CD4-positive, alpha-beta T cell treated with Interleukin-12 subunit alpha and Interleukin-12 subunit beta, for 1 hour (primary cell): ENCODE results near the gene CHST13.

Source experiments
- DNase-seq: peaks from one replicate; pipeline ENCODE4 v3.0.0-alpha.2; 2020

CHST13 gene

DNA sequence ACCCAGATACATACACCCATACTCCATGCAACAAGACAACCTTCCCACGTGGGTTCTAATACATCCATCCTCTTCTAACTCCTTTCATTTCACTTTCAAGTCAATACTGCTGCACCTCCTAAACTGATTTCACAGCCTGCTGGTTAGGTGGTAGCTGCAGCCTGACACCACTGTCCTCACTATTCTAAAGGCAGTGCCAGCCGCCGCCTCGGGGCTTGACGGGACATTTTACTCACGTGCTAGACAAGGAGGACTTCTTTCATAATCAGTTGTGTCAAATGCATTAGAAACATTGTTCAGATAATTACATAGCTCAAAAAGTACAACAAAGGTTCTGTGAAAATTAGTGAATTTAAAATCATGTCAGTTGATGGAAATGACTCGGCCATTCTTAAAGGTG lies 12.7 kb upstream of the CHST13 start:
- no peak for DNase-seq

GRCh38 chr3:126512026-126512425 lies 11.9 kb upstream of the CHST13 start:
- DNase-seq: no peak

- no peak for DNase-seq
These were observed 10.9 kb upstream of the CHST13 start for GRCh38 chr3:126512916-126513650.

- no peak for DNase-seq
These were observed 9.8 kb upstream of the CHST13 start for GRCh38 chr3:126514161-126514560.

- DNase-seq: no peak
These were observed 8.8 kb upstream of the CHST13 start for GRCh38 chr3:126515066-126515706.

DNA sequence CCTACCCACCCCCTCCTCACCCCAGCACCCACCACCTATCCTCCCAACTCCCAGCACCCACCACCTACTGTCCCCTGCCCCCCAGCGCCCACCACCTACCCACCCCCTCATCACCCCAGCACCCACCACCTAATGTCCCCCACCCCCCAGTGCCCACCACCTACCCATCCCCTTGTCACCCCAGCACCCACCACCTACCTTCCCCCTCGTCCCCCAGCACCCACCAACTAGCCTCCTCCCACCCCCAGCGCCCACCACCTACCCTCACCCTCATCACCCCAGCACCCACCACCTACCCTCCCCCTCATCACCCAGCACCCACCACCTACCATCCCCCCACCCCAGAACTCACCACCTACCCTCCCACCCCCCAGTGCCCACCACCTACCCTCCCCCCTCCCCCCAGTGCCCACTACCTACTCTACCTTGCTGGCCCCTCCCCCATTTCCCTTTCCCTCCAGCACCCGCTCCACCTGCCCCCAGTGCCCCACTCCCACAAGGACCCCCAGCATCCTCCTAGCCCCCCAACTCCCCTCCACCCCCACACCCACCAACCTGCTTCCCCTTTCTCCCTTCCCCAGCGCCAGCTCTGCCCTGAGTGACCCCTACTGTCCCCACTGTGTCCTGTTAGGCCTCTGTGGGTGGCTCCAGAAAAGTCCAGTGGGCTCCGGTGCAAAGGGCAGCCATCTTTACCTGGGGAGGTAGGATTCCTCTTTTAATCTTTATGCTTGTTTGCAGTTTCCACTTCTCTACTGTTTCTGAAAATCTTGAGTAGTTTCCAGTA lies 7.6 kb upstream of the CHST13 start:
- no peak for DNase-seq

DNA sequence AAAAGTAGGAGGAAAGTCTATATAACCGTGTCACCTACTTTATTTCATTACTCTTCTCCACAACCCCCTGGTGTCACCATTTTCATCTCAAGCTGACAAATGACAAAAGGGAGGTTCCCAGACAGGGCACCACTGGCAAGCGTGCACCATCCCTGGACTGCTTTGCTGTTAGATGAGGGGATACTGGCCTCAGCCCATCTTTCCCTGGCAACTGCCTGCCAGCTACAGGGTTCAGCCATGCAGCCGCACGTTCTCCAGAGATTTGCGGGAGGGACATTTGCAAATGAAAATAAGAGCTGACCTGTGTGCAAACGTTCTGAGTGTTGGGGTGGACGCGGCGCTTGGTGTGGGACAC lies 7.0 kb upstream of the CHST13 start:
- no peak for DNase-seq

DNA sequence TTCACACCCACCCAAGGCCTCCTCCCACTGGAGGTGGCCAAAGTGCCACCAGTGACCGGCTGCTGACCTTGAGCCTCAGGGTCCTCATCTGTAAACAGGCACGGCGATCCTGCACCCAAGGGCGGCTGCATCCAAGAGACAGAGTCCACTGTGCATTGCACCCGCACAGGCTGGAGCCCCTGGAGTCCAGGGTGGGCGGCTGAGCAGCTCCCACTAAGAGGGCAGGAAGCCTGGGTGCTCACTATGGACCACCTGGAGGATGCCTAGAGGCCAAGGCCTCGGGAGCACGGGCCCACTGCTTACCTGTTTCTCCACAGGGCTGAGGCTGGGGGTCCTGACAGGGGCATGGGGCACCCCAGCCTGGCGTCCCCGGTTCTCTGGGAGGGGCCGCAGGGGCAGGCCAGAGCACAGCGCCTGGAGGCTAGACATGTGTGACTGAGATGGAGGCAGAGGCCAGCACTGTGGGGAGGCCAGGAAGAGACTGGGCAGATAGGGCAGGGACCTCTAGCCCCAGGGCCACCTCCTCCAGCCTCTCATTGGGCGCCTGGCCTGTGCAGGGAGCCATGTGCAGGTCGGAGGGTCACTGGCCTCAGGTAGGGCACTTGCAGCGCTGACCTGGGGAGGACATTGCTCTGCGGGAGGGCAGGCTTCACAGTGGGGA lies 6.5 kb upstream of the CHST13 start, which contains the start of gene UROC1:
UROC1 (minus strand) TSS at position 483 of the 661 bp plus-strand sequence; CDS start at position 429, 54 bp downstream.
- no peak for DNase-seq

DNA sequence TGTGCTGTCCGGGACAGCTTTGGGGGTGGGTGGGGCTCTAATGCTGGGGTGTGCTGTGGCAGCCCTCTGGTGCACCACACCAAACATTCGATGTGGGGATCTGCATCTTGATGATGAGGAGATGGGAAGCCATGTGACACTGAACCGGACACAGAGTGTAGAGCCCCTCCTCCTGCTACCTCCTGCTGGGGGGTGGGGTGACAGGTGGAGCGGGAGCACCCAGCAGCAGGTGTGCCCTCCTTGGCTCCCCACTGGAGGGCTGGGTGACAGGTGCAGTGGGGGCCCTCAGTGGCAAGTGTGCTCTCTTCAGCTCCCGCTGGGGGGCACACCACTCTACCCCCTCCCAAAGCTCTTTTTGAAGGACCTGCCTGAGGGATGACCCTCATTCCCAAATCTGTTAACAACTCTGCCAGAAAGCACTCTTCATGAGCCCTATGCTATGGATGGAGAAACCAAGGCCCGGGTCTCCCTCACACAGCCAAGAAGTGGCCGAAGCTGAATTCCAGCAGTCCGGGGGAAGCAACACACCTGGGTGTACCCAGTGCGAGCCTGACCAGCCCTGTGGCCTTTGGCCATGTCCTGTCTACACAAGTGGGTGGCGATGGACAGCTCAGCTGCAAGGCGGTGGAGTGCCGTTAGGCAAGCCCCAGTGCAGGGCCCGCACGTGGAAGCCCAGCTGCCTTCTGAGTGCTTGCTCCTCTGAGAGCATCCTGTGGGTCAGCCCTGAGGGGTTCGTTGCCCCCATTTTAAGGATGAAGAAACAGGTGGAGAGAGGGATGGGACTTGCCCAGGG lies 5.8 kb upstream of the CHST13 start:
- no peak for DNase-seq

DNA sequence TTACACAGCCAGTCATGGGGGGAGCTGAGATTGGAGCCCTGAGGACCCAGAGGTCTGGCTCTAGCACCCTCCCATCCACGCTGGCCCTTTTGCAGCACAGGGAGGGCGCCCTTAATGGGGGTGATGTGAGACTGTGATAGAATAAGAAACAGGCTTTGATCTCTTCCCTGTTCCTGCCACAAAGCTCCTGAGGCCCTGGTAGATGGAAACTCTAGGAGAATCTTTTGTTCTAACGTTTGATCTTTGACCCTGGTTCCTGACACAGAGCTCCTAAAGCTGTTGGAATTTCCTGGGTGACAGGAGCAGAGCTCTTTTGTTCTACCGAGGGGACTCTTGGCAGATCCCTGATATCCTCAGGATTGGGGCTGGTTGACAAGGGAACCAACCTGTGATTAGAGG lies 5.2 kb upstream of the CHST13 start:
- no peak for DNase-seq

GRCh38 chr3:126519506-126520455 lies 4.2 kb upstream of the CHST13 start:
- no peak for DNase-seq

DNA sequence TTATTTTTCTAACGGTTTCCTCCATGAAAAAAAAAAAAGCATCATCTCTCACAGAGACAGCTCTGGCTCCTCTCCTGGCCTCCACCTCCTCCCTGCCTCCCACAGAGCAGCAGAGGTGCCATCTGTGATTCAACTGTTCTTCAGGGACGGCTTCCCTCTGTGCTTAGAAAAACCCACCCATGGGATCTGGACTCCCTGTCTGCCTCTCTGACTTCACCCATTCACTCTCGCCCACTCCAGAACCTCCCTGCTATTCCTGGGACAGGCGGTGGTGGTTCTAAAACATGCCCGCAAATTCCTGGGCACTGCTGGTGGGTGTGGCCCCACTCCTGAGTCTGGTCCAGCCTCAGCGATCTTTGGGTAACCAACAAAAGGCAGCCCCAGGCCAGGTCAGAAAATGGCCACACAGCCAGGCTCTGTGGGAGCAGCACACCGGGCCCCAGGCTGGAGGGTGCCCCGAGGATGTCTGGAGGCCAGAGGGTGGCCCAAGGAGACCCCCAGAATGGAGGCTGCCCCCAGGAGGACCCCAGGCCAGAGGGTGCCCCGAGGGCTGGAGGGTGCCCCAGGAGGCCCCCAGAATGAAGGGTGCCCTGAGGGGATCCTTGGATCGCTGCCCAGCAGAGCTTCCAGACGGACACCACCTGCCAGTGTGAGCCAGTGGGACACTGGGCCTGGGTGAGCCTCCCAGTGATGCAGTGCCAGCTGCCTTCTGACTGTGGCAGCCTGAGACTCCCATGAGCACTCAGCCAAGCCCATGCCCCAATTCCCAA lies 2.6 kb upstream of the CHST13 start:
- no peak for DNase-seq

GRCh38 chr3:126522363-126522788 lies 1.6 kb upstream of the CHST13 start:
- DNase-seq: peak; percentile 27

GRCh38 chr3:126524429-126524988 lies 554 bp downstream of the CHST13 start:
- no peak for DNase-seq

DNA sequence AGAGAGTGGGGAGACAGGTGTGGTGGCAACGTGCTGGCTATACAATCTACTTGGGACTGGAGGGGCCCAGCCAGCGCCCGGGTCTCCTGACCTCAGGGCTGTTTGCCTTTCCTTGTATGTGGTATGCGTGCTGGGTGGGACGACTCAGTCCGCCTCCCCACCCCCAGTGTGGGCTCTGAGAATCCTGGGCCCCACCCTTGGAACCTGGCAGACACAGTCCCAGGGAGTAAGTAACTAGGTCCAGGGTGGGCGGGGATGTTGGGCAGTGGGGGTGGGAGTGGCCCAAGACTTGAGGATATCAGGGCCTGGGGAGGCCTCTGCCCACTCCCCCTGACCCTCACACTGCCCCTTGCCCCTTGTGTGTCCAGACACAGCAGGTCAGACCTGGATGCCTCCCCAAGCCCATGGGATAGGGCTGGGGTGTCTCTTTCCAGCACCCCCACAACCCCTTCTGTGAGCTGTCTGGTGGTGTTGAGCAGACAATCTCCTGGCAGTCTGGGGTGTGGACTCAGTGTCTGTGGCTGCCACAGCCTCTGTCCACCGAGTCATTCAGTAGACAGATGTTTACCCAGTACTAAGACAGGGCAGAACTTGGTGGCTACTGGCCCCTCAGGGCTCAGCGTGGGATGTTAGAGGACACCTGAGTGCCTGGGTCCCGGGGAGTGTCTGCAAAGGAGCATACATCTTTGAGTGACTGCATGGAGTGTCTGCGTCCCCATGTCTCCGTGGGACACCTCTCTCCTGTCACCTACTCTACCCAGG lies 1.3 kb downstream of the CHST13 start:
- no peak for DNase-seq

GRCh38 chr3:126525853-126526667 lies 2.1 kb downstream of the CHST13 start:
- no peak for DNase-seq

DNA sequence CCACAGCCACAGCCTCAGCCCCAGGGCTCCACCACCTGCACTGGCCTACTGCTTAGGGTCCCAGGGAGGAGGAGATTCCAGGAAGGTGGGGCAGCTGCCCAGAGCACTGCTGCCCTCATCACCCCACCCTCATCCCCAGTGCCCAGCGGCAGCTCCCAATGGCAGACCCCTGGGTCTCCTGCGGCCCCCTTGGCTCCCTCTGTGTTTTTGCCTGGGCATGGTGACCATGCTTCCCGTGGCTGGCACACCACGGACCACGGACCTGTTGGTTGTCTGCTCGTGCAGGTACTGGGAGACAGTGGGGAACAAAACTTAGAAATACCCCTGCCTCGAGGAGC lies 2.7 kb downstream of the CHST13 start:
- no peak for DNase-seq

- no peak for DNase-seq
These were observed 3.1 kb downstream of the CHST13 start for GRCh38 chr3:126527006-126527405.
